GM19351 (cell line): ENCODE measurements around the gene NRG3.
A peak's percentile ranks its signal among the peaks of the same experiment; 100 is the strongest.

Experiments
- ATAC-seq: cut with Tn5 transposase; IDR thresholded peaks from one replicate; pipeline ENCODE4 v1.9.1; 2021; ENCODE audit warnings: mild to moderate bottlenecking, moderate library complexity; ENCODE audit not compliant: unreplicated experiment

Gene NRG3

DNA sequence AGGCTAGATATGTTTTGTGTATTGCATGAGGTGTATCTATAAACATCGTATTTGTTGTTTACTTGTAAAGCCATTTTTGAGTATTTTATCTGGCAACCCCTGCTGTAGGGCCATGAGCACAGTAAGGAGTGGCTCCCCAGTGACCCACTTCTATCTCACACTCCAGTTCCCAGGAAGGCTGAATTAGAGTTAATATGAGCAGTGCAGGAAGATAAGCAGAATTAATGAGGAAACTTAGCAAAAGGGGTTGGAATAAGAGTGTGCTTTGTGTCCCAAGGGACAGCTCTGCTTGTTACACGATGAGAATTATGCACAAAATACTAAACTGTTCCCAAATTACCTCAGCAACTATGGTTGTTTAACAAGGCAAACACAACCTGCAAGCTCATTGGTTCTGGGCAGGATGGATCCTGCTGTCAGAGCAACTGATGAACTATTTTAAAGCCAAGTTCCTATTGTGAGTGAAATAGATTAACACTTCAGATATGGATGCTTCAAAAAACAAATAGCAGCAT lies 1005.8 kb downstream of the NRG3 start:
- no peak for ATAC-seq

DNA sequence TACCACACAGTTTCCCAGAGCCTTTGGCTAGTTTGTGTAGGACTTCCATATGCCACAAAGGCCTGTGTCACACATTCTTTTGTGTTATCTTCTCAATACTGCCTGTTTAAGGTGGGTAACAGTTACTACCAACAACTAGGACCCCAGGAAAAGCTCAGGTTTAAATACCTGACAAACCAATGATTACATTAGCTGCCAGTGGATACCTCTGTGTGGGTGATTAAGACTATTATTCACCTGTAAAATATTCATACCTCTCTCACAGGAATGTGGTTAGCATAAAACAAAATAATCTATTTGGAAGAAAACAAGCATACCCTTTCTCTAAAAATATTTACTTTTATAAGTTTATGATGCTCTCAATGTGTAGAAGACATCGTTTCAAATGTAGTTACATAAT lies 1007.7 kb downstream of the NRG3 start:
- ATAC-seq, result no peak

DNA sequence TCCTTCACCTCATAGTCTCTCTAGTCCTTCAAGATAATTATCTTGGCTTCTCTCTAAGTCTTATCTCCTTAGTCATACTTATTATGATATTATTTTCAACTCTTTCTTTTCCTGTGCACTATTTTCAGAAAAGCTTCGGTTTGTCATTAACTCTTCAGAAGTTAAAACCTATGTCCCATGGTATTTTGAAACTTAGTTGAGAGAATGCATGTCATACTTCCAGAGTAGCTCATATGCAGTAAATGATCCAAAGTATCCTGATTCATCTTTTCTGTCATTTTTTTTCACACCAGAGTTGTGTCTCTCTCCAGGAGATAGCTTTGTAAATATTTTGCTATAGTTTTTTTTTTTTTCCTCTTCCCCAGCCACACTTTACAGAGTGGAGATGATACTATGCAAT lies 1008.6 kb downstream of the NRG3 start:
- ATAC-seq, result no peak

DNA sequence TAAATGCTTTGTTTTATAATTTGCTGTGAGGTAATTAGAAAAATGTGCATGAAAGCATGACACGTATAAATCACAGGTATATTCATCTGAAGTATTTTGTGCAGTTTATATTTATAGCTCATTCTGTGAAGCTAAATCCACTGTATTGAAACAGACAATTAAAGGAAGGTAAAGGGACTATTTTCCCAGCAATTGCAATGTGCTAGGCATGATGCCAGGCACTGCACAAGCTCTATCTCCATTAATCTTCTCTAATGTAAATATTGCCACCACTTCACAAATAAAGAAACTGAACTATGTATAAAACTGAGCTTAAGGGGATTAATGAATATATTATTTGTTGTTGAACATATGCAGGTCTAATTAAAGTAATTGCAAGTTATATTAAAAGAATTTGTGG lies 1012.5 kb downstream of the NRG3 start:
- no peak for ATAC-seq

DNA sequence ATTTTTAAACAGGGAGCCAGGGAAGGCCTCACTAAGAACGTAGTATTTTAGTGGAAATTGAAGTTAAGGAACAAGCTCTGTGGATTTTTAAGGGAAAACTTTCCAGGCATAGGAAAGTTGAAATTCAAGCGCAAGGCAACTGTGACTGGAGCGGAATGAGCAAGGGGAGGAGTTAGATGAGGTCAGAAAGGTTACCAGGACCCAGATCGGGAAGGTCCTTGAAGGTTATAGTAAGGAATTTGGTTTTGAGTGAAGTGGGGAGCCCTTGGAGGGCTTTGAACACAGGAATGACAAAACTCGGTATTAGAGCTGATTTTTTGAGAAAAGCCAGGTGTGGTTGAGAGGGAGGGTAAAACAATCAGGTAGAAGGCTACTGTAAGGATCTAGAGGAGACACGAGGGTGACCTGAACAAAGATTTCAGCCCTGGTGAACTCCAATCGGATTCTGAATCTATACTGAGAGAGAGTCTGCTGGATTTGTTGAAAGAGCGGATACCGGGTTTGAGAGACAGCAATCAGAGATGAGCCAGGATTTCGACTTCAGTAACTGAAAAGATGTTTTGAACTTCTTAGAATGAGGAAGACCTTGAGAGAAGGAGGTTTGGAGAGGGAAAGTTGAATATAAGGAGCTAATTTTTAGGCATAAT lies 1013.9 kb downstream of the NRG3 start:
- ATAC-seq, result no peak

DNA sequence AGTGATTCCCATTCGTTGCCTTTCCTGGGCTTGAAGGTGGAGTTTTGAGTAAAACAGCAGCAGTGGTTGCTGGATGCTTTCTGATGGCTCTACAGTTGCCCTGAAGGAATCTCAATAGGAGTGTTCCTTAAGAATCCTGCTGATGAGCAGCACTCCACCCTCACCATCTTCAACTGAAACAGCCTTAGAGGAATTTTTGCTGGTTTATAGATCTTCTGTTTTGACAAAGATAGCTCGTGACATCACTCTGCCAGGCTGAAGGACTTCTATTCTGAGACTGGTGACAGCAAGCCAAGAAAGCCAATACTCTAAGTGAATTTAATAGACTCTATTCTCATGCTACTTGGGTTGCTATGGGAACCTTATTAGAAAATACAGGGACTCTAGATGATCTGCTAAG lies 1014.7 kb downstream of the NRG3 start:
- no peak for ATAC-seq

DNA sequence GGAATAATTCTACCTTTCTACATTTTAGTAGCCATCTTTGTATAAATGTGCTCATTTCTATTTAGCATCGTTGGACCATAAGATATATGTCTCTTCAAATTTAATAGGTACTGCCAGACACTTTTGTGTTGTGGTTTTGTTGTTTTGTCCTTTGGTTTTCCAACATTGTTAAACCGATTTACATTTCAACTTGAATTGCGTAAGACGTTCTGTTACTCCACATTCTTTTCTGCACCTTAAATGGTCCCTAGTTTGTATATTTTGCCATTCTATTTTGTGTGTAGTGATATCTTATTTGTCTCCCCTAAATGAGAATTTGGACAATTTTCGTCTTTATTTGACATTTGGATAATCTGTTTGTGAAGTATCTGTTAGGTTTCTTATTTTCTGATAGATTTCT lies 1015.6 kb downstream of the NRG3 start:
- no peak for ATAC-seq

DNA sequence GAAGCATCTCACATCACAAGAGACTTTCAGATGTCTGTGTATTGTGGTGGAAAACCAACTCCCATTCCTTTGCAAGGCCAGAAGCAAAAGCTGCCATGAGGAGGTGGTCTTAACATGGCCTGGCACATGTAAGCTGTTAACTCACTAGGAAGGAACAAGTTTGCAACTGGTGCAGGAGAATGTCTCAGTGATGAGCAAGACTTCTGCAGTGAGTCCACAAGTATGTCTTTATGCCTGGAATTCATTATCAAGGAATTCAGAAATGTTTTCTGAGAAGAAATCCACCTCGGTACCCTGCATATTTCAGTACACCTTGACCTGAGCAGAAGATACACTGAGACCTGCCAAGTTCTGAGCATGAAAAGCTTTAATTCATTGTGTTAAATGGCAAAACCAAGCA lies 1033.1 kb downstream of the NRG3 start:
- ATAC-seq, result no peak

DNA sequence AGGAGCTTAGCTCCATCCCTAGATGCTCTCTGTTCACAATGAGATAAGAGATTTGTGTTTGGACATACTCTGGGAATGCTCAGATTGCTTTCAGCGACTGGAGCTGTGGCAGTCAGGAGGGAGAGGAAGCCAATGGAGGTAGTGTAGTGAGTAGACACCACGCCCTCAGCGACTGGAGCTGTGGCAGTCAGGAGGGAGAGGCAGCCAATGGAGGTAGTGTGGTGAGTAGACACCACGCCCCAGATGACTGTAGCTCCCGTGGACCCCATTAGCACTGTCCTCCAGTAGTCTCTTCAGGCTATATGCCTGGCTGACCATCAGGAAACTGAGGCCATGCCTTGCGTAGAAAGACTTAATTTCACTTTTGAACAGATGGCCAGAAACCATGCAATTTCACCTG lies 1033.8 kb downstream of the NRG3 start:
- no peak for ATAC-seq

DNA sequence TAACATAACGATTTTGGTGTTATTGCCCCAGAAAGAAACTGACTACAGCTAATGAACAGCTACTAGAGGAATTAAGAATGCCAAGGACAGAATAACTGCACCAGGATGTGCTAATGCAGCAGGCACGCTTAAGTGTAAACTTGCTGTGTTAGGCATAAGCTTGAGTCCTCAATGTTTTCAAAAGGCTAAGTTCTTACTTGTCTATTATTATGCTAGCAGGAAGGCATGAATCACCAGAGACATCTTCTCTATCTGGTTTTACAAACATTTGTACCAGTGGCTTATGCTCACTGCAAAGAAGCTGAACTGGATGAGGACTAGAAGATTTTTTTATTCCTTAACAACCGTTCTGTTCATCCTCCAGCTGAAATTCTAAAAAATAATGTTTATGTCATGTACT lies 1035.3 kb downstream of the NRG3 start:
- no peak for ATAC-seq

DNA sequence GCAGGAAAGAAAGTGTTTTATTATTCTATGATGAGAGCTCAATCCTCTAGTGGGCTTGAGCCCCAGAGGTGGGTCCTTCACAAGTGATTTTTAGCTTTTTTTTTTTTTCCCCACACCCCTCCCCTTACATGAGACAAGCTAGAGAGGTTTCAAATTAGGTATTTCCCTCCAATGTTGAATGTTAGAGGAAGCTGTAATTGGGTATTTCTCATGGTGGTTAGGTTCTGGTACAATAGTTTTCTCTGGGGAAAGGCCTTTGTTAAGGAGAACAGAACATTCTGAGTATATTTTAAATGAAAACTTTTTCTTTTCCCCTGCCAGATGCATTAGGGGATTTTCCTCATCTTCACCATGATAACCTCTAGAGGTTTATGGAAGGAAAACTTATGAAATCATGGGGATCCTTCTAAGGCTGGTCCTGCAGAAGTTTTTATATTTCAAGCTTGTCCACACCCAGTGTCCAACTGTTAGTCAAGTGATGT lies 1039.7 kb downstream of the NRG3 start:
- ATAC-seq, result no peak

DNA sequence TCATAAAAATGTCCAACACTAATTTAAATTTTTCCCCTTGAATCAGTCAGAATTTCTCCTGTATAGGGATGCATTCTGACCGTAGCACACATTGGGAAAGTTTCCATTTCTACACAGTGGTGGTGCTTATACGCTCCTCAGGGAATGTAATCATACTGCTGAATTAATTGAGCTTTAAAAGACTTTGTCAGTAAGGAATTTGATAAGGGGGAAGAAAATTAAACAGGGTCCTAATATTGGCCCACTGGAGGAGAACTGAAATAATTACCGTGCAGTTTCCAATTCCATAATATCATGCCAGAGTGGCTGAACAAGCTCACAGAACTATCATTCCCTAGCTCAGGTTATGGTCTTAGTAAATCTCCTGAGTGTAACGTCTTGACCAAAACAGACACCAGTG lies 1041.9 kb downstream of the NRG3 start:
- ATAC-seq, result no peak

DNA sequence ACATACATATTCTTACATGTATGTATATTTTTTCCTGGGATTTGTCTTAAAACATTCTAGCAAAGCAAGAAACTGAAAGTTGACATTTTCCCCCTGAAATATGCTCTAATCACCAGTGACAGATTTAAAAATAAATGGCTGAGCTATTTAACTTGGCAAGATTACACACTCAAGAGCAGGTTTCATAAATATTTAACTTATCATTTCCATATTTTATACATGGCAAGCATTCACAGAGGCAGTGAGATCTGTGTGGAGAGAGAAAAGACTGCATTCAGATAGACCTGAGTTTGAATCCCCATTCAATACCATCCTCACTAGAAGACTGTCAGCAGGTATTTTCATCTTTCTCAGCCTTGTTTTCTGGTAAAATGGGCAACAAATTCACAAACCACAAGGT lies 1043.0 kb downstream of the NRG3 start:
- no peak for ATAC-seq

DNA sequence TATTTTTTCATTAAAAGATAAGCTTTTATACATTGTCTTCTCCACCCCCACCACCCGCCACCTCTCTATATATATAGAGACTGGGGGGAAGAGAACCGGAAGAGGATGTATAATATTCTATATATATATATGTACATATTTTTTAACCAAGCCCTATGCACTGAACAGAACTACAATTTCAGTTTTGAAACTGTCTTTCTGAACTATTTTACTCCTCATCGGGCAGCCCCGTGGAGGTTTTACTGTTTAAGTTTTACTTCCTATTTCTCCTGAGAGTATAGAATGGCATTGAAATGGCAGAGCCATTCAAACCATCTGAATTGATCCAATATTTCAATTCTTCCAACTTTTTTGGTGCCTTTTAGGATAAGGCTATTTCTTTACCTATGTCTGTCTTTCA lies 1047.1 kb downstream of the NRG3 start:
- ATAC-seq, result peak; percentile 41

DNA sequence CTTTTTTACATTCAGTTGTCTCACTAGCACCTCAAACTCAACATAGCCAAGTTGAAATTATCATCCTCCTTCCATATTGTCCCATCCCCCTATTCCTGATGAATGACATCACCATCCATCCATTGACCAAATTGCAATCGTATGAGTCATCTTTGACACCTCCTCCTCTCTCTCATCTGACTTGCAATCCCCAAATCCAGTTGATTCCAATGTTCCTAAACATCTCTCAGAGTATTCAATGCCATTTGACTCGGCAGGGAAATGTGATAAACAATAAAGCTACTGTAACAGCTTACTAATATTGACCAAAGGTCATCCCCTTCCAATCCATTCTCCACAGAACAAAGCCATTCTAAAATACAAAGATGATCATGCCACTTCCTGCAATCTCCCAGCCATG lies 1047.8 kb downstream of the NRG3 start:
- ATAC-seq, result no peak

DNA sequence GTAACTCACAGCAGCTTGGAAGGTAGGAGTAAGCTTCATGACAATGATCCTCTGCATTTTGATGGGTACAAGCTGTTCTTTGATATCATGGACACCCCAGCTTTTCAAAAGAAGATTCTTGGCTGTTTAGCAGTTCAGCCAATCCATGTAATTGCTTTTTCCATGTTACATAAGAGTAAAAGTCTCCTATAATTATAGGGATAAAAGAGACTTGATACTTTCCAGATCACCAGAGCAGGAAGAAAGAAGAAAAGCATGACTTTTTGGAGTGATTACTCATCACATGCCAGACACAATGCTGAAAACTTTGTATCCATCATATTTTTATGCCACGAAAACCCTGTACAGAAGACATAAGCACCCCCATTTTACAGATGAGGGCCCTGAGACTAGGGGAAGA lies 1049.7 kb downstream of the NRG3 start:
- ATAC-seq, result no peak

DNA sequence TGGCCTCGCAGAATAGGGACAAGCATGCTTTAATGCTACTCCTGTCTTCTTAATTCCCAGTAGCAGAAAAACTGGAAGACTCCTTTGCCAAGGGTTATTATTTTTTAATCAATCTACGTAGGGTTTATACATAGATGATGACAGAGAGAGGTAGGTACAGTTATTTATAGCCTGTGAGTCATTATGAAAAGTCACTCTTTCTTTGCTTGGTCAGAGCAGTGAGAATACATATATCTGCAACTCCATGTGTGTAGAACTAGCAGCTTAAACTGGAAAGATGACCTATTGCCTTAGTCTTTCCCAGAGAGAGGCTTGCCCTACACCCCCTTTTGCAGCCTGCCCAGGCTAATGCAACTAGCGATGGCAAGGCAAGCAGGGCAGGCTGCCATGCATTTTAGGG lies 1050.6 kb downstream of the NRG3 start:
- peak; percentile 74 for ATAC-seq

DNA sequence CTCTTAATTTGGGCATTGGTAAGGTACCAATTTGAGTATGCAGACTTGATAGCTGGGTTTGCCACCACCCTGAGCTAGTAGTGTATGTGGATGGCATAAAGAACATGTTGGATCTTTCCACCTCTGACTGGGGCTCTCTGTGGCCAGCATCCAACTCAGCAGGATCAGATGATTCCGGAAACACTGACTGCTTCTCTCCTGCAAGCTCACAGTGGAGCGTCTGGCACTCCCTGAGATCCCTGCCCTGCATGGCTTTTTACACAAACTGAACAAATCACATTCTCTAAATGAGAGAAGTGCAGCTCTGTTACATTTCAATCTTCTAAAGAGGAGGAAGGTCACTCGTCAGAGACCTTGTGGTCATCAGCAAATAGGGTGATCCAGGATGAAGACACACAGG lies 1057.5 kb downstream of the NRG3 start:
- no peak for ATAC-seq

DNA sequence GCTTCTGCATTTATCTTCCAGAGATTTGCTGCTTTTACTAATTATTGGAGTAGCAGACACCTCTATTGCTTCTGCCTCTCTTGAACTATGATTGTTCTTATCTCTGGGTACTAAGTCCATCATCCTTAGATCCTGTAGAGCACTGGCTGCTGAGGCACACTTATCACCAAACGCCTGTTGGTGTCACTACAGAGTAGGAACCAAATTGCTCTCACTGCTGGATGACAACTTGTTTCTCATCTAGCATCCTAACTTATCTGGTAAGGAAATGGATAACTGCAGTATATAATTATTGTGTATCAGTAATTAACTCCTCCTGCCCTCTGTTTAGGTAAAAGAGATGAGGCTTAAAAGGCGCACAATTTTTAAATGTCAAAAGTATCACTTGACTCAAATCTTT lies 1059.4 kb downstream of the NRG3 start:
- no peak for ATAC-seq

DNA sequence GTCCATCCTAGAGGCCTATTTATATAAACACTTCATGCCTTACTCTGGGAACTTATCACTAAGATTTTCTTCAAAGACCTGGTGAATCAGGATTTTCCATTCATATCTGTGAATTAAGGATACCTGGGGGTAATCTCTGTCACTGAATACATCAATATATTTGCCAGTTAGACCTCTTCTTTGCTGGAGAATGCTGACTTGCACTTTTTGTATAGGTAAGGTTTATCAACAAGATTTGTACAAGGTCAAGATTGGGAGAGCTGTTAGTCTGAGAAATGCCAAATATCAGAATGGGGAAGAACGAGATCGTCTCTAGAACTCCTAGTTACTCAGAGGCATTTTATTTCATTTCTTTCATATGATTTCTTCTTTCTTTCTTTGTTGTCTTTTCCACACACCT lies 1060.0 kb downstream of the NRG3 start:
- no peak for ATAC-seq

DNA sequence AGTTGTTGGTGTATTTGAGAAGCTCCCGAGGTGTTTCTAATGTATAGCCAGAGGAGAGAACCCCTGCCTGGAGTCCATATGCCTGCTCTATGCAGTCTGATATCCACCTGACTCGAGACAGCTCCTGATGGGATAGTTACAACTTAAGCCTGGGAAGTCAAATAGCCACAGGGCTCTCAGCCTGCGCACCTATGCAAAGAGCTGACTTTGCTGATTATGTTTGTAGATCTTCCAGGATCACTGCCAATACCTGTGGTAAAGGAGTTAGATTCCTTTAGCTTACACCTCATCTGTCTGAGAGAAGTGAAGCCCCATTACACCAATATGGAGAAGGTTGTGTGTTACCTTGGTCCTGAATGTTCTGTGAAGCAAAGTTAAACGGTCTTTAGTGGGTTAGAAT lies 1063.3 kb downstream of the NRG3 start:
- no peak for ATAC-seq

DNA sequence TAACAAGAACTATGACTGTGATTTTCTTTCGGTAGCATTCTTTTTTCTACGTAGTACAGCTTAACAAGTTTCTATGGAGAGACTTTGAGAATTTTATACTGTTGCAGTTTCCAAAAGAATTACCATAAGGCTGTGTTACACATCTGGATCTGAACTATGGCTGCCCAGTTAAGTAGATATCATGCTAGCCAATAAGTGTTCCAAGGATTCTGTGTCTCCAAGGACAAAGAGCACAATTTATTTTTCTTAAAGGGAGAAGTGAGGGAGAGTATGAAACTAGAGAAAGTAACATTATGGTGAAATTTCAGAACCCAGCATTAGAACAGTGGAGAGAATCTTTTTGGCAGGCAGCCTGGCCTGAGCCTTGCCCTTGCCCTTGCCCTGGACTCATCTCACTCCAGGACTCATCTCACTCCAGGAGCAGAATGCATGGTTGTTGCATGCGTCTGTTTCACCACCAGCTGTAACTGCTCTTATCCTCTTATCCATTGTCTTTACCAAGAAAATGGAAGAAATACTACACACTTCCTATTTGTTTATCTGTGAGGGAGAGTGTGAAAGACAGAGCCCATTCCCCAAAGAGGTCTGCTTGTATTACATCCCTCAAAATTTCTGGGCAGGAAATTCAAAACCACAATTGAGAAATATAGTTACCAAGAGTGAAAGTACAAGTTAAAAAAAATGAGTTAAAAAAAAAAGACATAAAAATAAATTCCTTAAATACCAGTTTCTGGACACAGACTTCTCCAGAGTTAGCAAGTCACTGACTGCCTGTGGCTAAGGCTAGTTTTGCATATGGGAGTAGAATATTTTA lies 1067.5 kb downstream of the NRG3 start:
- ATAC-seq, result no peak
